Measurements from ENCODE around the gene TSTD2.
"Not testable (repeated sequence)": the region's sequence is repeated elsewhere in the genome, so short reads cannot be mapped to it uniquely, and the experiment has no call there.

The TSTD2 gene

DNA sequence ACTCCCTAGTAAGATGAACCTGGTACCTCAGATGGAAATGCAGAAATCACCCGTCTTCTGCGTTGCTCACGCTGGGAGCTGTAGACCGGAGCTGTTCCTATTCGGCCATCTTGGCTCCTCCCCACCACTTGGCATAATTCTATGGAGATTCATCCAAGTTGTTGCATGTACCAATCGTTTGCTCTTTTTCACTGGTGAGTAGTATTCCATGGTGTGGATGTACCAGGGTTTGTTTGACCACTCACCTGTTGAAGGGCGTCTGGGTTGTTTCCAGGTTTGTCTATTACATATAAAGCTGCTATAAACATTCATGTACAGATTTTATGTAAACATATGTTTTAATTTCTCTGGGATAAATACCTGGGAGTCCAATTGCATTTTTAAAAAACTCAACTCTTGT, 46.3 kb downstream of the TSTD2 start:
- not testable (repeated sequence) for DNase-seq (ENCODE audit: low spot score)

DNA sequence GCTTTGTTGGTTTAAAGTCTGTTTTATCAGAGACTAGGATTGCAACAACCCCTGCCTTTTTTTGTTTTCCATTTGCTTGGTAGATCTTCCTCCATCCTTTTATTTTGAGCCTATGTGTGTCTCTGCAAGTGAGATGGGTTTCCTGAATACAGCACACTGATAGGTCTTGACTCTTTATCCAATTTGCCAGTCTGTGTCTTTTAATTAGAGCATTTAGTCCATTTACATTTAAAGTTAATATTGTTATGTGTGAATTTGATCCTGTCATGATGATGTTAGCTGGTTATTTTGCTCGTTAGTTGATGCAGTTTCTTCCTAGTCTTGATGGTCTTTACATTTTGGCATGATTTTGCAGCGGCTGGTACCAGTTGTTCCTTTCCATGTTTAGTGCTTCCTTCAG, 48.4 kb downstream of the TSTD2 start:
- not testable (repeated sequence) for DNase-seq (ENCODE audit: low spot score)

DNA sequence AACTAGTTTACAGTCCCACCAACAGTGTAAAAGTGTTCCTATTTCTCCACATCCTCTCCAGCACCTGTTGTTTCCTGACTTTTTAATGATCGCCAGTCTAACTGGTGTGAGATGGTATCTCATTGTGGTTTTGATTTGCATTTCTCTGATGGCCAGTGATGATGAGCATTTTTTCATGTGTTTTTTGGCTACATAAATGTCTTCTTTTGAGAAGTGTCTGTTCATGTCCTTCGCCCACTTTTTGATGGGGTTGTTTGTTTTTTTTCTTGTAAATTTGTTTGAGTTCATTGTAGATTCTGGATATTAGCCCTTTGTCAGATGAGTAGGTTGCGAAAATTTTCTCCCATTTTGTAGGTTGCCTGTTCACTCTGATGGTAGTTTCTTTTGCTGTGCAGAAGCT, 51.6 kb downstream of the TSTD2 start:
- DNase-seq (ENCODE audit: low spot score) = not testable (repeated sequence)

DNA sequence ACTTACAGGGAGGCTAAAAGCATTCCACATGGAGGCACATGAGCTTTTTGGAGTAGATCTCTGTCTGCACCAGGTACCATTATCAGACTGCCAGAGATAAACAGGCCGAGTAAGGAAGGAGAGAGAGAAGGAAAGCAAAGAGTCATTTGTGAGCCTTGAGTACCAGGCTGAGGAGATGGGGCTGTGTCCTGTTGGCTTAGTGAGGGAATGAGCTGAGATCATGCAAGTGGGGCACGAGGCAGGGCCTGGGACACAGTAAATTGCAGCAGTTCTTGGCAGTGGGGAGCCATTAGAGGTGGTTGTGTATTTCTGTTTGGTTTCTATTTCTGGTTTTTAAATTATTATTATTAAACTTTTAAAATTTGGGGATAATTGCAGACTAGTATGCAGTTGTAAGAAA, 53.3 kb downstream of the TSTD2 start:
- no peak for DNase-seq (ENCODE audit: low spot score)

DNA sequence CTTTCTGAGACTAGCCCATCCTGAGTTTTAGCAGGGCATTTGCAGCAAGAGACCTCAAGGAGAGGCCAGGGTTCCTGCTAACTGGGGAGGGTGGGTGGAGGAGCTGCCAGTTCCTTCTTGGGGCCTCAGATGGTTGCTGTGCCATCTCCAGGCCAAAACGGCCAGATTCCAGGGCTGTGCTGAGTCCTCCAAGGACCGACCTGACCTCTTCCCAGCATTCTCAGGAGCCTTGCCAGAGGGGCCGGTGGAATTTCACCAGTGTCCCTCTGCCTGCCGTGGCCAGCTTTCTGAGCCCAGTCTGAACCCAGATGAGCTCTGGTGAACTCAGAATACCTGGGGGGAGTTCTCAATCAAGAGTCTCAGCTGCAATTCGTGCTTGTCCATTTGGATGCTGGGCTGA, 54.3 kb downstream of the TSTD2 start:
- DNase-seq (ENCODE audit: low spot score) = peak; percentile 75

DNA sequence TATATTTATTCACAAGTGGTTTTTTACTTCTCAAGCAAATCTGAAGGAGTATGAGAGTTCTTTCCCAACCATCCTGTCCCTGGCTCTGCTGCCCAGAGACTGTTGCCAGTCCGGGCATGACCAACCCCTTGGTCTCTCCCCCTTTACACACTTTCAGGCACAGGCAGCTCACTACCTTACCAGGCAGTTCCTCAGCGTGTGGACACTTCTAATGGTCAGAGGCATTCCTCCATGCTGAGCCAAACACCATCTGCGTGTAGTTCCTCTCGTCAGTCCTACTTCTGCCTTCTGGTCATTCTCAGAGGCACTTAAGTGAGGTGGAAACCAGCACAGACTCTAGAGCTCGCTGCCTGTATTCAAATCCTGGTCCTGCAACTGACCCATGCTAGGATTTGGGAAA, 56.1 kb downstream of the TSTD2 start:
- DNase-seq (ENCODE audit: low spot score) = no peak

DNA sequence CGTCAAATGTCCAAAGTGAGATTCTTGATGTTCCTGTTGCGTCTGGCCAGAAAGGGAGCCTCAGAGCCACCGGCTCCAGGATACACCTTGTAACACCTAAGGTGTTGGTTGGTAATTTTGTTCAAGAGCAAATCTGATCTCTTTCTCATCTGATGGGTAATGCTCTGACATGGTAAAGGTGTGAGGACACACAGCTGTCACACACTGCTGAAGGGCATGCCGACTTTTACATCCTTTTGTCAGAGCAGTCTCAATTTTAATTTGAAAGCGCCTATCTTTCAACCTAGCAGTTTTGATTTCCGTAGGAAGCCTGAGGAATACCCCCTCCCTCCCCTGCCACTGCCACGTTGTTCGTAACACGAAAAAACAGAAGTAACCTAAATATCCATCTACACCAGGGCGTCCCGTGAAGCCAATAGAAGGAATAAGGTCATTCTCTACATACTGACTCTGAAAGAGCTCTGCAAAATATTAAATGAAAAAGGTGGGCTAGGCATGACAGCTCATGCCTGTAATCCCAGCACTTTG, 57.4 kb downstream of the TSTD2 start:
- no peak for DNase-seq (ENCODE audit: low spot score)

DNA sequence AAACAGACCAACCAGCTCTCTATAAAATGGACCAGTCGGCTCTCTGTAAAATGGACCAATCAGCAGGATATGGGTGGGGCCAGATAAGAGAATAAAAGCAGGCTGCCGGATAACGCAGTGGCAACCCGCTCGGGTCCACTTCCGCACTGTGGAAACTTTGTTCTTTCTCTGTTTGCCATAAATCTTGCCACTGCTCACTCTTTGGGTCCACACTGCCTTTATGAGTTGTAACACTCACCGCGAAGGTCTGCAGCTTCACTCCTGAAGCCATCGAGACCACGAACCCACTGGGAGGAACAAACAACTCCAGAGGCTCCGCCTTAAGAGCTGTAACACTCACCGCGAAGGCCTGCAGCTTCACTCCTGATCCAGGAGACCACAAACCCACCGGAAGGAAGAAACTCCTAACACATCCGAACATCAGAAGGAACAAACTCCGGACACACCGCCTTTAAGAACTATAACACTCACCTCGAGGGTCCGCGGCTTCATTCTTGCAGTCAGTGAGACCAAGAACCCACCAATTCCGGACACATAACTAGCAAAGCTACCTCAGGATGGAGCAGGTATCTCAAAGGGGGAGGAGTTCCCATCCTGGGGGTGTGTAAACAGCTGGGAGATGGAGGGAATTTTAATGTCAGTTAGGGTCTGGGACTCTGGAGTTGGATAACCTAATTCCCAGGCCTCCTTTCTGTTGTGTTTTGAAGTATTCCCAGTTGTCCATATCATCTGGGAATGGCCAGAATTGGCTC, 58.1 kb downstream of the TSTD2 start:
- DNase-seq (ENCODE audit: low spot score) = not testable (repeated sequence)

DNA sequence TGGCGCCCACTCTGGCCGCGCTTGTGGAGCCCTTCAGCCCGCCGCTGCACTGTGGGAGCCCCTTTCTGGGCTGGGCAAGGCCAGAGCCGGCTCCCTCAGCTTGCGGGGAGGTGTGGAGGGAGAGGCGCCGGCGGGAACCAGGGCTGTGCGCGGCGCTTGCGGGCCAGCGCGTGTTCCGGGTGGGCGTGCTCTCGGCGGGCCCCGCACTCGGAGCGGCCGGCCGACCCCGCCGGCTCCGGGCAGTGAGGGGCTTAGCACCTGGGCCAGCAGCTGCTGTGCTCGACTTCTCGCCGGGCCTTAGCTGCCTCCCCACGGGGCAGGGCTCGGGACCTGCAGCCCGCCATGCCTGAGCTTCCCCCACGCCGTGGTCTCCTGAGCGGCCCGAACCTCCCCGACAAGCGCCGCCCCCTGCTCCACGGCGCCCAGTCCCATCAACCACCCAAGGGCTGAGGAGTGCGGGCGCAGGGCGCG, 59.0 kb downstream of the TSTD2 start:
- DNase-seq (ENCODE audit: low spot score) = not testable (repeated sequence)

DNA sequence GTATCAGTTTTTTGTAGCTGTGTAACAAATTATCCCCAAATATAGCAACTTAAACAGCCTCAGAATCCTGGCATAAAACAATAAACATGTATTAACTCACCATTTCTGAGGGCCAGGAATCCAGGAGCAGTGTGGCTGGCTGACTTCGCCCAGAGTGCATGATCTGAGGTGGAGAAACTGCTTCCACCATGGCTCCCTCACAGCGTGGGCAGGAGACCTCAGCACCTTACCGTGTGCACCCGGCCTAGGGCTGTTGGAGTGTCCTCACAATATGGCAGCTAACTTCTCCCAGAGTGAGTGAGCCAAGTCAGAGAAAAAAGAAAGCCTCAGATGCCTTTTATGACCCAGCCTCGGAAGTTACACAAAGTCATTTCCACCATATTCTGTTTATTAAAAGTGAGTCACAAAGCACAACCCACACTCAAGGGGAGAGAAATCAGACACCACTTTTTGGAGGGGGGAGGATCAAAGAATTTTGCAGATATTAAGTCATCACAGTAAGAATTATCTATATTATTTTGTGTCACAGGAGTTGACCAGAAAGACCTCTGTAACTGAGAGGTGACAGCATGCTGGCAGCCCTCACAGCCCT, 59.6 kb downstream of the TSTD2 start:
- DNase-seq (ENCODE audit: low spot score) = no peak

DNA sequence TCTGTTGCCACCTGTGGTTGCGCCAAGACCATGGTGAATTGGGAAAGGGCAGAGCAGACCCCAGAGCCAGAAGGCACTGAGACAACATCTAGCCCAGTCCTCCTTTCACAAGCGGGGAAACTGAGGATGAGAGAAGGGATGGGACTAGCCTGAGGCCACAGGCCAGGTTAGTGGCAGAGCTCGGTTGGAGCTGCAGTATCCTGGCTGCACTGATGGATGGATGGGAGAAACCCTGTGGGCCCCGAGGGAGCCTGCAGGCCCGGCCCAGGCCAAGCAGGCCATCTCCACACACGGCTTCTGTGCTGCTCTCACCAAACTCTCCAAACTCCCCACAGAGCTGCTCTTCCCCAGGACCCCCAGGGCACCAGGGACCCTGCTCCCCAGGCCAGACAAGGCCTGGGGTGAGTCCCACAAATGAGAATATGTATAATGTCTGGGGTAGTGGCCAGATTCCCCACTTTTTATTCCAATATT, 60.2 kb downstream of the TSTD2 start:
- DNase-seq (ENCODE audit: low spot score) = no peak

DNA sequence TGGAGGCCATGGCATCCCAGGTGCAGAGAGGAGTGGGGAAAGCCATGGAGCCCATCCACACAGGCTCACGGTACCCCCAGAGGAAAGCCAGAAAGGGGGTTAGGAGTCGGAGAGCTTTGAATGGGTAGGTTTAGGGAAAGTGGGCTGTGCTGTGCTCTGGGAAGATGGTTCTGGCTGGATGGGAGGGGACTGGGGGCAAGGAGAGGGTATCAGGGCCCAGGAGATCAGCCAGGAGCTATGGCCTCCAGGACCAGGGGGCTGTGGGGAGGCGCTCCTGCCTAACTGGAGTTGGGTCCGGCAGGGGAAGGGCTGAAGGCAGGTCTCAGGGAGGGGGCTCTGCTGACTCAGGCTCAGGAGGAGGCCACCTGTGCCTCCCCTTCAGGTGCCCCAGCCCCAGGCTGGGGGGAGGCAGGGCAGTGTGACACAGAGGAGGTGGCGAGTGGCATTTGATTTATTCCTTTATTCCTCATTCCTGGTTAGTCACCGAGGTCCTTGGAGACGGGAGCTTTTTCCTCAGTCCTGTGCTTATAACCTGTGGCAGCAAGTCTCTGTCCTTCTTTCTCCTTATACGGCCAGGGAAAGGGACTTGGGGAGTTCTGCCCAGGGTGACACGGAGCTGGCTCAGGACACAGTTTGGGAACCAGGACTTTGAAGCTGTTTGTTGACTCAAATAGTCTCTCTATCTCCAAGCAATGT, 60.8 kb downstream of the TSTD2 start:
- DNase-seq (ENCODE audit: low spot score) = no peak

DNA sequence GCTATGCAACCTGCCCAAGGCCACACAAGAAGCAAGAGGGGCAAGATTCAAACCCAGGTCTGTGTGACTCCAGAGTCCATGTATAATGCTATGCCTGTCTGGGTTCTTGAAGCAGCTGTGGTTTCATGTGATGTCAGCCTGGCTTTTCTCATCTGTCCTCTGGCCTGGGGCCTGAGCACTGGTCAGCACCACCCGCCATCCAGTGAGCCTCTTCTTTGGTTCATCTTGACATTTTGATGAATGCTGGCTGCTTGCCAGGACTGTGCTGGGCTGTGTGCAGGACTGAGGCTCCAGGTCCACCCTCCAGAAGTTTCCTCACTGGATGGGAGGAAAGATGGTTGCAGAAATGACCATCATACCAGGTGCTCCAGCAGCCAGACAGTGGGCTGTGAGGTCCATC, 61.5 kb downstream of the TSTD2 start:
- DNase-seq (ENCODE audit: low spot score) = peak; percentile 25

DNA sequence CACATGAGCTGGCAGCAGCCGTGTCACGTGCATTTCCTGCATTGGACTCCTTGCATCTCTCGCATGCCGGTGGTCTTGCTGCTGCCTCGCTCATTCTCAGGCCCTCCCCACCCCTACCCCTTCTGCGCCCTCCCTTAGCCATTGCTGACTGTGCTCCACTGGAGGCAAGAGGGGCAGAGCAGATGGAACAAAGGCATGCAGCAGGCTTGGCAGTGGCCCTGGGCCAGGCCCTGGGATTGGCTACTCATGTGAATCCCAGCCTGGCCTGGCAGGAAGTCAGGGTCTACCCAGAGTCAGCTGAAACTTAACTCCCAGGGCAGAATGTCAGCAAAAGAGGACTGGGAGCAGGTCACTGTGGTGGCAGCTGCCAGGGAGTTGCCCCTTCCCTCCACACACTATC, 62.3 kb downstream of the TSTD2 start:
- DNase-seq (ENCODE audit: low spot score) = peak; percentile 94

DNA sequence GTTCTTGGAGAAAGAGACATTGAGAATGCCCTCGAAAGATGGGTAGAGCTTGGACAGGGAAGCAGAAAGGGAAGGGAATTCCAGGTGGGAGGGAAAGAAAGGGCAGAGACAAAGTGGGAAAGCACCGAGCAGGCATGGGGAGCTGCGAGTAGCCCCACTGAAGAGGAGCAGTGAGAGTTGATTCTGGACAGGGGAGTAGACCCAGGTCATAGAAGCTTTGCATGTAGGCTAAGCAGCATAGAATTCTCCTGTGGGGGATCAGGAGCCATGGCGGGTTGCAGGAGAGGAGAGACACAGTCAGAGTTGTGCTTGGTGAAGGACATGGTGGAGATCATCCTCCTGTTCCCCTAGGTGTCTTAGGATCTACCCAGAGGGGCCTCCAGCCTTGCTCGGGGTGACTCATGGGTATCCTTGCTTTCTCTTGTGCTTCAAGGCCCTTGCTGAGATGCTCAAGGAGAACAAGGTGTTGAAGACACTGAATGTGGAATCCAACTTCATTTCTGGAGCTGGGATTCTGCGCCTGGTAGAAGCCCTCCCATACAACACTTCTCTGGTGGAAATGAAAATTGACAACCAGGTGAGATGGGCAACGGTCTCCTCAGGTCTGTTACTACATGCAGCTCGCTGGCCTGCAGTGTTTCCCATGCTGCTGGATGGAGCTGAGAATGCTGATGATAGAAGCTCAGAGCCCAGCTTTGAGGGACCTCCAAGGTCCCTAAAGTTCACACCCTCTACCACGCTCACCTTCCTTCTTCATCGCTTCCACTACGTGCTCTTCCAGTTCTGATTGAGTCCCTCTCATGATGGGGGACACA, 64.5 kb downstream of the TSTD2 start:
- no peak for DNase-seq (ENCODE audit: low spot score)

DNA sequence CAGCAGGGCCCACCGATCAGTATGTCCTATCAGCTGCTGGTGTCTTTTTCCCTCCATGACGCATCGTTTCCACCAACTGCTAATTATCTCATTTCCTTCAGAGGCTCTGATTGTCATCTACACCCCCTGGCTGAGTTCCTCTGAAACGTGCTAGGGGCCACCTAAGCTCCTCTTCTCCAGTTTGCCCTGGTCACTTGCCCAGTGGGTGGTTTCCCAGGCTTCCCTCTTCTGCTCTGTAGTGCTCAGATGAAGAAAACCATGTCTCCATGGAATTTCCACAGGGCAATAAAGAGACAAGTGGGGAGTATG, 65.3 kb downstream of the TSTD2 start:
- peak; percentile 8 for DNase-seq (ENCODE audit: low spot score)

DNA sequence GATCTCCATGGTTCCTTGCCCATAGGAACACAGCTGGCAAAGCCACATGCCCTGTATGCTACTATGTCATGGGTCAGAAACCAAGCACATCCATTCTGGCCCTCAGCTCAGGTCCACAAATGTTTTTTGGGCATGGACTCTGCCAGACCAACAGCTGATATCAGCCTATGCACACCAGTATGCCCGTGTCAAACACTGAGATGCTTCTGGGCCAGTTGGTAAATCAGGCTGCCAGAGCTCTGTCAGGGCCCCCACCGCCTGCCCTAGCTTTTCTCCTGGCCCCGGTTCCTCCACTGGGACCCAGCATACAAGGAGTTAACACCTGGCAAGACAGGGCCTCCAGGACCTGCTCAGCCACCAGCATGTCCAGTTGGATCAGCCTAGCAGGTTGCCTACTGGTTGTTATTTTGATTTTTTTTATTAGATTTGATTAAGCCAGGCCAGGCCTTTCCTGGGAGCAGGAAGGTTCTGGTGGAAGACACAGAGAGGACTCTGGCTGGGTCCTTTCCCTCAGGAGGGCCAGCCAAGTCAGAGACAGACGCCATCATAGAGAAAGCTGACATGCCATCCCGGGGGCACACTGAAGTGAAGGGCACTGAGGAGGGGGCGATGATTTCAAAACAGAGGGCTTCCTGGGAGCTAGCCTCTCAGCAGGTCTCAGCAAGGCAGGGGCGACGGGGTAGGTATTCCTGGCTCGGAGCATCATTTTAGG, 65.8 kb downstream of the TSTD2 start:
- peak; percentile 54 for DNase-seq (ENCODE audit: low spot score)

DNA sequence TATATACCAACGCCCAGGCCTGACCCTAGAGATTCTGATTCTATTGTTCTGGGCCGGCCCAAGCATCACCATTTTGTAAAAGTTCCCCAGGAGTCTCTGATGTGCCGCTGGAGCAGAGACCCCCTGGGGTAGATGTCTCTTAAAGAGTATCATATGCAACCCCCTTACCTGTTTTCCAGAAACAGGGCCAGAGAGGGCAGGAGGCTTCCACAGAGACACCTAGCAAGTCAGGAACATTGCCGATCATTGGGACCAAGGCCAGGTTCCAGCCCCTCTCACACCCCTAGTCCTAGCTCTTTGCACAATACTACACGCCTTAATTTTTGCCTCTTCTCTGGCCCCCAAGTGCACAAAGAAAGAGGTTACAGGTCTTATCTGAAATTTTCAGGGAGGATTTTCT, 67.9 kb downstream of the TSTD2 start:
- no peak for DNase-seq (ENCODE audit: low spot score)

DNA sequence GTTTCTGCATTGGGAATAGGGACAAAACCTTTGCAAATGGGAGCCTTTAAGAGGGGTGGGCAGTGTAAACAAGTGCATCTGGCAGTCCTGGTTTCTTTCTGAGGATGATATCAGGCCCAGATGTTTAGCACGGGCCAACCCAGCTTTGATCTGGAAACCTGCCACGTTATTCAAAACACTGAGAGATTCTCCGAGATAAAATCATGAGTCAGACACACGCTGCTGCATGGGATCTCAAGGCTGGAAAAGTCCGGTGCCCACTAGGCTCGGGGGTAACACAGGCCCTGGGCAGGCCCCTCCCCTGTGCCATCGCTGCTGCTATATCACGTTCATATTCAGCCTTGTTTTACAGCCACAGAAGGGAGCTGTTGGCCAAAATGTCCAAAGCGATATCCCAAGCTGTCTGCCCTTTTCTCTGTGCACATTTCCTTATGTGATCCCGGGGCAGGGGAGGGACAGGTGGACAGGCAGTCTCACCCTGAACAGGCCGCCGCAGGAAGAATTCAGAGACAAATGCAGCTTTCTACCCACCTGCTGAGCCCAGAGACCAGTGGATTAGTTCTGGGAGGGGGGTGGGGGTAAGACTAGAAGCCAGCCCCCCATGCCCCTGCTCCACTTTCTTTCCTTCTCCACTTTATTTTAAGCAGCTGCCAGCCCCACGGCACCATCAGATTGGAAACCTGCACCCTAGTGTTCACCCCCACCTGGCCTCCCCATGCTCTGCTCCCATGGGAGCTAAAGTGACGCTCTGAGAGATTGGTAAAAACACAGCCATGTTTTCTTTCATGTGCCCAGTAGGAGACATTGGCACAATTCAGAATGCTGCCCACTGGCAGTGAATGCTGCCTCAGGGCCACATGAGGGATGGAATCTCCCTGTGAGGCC, 68.6 kb downstream of the TSTD2 start:
- peak; percentile 78 for DNase-seq (ENCODE audit: low spot score)

DNA sequence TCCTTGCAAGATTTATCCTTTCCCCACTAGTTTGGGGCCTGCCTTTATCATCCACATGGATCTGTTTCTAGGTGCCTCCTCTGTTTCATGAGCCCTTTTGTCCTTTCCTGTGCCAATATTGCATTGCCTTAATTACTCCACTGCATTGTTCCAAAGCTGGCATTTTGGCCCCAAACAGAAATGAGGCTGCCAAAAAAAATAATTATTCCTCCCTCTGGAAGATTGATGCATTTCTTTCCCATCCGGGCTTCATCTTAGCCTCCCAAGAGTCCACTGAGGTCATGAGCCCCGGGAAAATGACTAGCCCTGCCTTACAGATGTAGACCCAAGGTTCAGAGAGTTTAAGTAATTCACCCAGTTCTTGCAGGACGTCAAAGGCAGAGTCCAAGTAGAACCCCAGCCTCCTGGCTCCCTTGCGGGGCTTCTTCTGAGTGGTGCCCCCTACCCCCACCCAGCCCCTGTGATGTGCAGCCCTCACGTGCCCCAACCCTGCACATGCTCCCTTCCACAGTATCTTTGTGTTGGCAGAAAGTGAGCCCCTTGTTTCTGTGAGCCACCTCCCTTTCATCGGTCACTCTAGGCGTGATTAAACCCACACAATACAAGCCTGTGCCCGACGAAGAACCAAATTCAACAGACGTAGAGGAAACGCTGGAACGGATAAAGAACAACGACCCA, 69.6 kb downstream of the TSTD2 start:
- DNase-seq (ENCODE audit: low spot score) = peak; percentile 75
